ENCODE measurements around the gene PRICKLE2. TPM values are rescaled to one million over a fixed set of nuclear protein-coding genes. Genes with fewer than 3 reads are reported as not detected.

PRICKLE2 gene
- total RNA-seq, 1 experiment from 2014 or later, result 0.26 TPM

DNA sequence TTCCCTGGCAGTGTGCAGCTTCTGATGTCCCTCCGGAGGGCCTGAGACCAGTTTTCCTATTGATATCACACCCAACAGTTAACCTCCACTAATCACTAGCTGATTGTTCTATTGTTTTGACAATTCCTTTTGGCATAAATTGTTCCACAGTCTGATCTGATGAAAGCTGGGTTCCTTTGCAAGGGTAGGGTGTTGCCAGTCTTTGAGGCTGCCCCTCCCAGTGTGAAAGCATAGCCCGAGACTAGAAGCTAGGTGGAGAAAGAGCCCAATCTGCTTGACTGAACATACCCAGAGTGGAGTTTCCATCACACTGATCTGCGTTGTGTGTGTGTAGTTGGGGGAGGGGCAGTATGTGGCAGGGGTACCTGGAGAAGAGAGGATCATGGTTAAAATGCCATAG lies 10.3 kb upstream of the PRICKLE2 start:
- Histone ChIP-seq H3K4me1 (ENCODE audit: control insufficient read depth, insufficient read depth, low read length) (no peaks in the 10 kb centered on the region), H3K36me3 (ENCODE audit: control insufficient read depth, insufficient read depth, low read length) (no peaks in the 10 kb centered on the region), H3K27ac (ENCODE audit: low read length) (no peak overlapping the region), H3K4me3 (ENCODE audit: low read depth in 2 of 2, low read length in 2 of 2) (no peak overlapping the region), H3K27me3 (ENCODE audit: control insufficient read depth, insufficient read depth, low read length) (no peaks in the 10 kb centered on the region), H3K9me3 (ENCODE audit: control insufficient read depth, insufficient read depth, low read depth, low read length) (no peaks in the 10 kb centered on the region)
- POLR2A ChIA-PET, result interaction anchor here (0.6 kb wide), 1 partner anchor 79 kb away, joined by 3 read pairs; no protein-coding TSS in a partner anchor
- no peak for DNase-seq (ENCODE audit: low read depth, low spot score)
- no TSS peak for BruUV-seq (replicated peaks)
- in situ Hi-C loops (cut with HindIII; ENCODE audit: low pct_unique_long_range_greater_than_20kb, low sequenced_read_pairs) (no loop called here), intact Hi-C loops (cut with micrococcal nuclease; ENCODE audit: unreplicated experiment) (no loop called here)
- CTCF ChIA-PET, result no interaction called here
- ATAC-seq, result no peak
- TF ChIP-seq TCF7L2 (IDR thresholded peaks at IDR 0.05; ENCODE audit: low read depth, low read length), result no peak
- TF ChIP-seq, protein P1, sequence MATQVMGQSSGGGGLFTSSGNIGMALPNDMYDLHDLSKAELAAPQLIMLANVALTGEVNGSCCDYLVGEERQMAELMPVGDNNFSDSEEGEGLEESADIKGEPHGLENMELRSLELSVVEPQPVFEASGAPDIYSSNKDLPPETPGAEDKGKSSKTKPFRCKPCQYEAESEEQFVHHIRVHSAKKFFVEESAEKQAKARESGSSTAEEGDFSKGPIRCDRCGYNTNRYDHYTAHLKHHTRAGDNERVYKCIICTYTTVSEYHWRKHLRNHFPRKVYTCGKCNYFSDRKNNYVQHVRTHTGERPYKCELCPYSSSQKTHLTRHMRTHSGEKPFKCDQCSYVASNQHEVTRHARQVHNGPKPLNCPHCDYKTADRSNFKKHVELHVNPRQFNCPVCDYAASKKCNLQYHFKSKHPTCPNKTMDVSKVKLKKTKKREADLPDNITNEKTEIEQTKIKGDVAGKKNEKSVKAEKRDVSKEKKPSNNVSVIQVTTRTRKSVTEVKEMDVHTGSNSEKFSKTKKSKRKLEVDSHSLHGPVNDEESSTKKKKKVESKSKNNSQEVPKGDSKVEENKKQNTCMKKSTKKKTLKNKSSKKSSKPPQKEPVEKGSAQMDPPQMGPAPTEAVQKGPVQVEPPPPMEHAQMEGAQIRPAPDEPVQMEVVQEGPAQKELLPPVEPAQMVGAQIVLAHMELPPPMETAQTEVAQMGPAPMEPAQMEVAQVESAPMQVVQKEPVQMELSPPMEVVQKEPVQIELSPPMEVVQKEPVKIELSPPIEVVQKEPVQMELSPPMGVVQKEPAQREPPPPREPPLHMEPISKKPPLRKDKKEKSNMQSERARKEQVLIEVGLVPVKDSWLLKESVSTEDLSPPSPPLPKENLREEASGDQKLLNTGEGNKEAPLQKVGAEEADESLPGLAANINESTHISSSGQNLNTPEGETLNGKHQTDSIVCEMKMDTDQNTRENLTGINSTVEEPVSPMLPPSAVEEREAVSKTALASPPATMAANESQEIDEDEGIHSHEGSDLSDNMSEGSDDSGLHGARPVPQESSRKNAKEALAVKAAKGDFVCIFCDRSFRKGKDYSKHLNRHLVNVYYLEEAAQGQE (IDR thresholded peaks at IDR 0.05; ENCODE audit: insufficient read depth in 1 of 2, low read depth in 2 of 2, low read length in 1 of 2), result no peak
- no peak for TF ChIP-seq SIN3A (IDR thresholded peaks at IDR 0.05; ENCODE audit: borderline replicate concordance, insufficient read depth, low read depth, low read length)

DNA sequence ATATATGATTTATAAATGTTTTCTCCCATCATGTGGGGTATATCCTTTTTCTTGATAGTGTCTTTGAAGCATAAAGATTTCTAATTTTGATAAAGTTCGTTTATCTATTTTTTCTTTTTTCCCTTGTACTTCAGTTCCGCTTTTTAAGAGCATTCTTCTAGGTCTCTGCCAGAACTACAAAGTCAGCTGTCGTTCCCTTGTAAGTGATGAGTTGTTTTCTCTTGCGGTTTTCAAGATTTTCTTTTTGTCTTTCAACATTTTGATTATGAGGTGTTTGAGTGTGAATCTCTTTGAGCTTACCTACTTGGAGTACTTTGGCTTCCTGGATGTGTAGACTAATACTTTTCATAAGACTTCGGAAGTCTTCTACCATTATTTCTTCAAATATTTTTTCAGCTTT lies 9.3 kb upstream of the PRICKLE2 start:
- no TSS peak for BruUV-seq (replicated peaks)
- ATAC-seq (no peak), DNase-seq (ENCODE audit: low read depth, low spot score) (no peak)
- in situ Hi-C loops (cut with HindIII; ENCODE audit: low pct_unique_long_range_greater_than_20kb, low sequenced_read_pairs) (no loop called here), intact Hi-C loops (cut with micrococcal nuclease; ENCODE audit: unreplicated experiment) (no loop called here)
- Histone ChIP-seq H3K4me3 (ENCODE audit: low read depth in 2 of 2, low read length in 2 of 2) (no peak overlapping the region), H3K27me3 (ENCODE audit: control insufficient read depth, insufficient read depth, low read length) (no peaks in the 10 kb centered on the region), H3K9me3 (ENCODE audit: control insufficient read depth, insufficient read depth, low read depth, low read length) (no peaks in the 10 kb centered on the region), H3K4me1 (ENCODE audit: control insufficient read depth, insufficient read depth, low read length) (no peaks in the 10 kb centered on the region), H3K36me3 (ENCODE audit: control insufficient read depth, insufficient read depth, low read length) (no peaks in the 10 kb centered on the region), H3K27ac (ENCODE audit: low read length) (no peak overlapping the region)
- CTCF ChIA-PET, result interaction anchor here (0.6 kb wide), 1 partner anchor 1108 kb away, joined by 5 read pairs; no protein-coding TSS in a partner anchor
- TF ChIP-seq, protein P1 (IDR thresholded peaks at IDR 0.05; ENCODE audit: insufficient read depth in 1 of 2, low read depth in 2 of 2, low read length in 1 of 2), result no peak
- TF ChIP-seq, protein P2, sequence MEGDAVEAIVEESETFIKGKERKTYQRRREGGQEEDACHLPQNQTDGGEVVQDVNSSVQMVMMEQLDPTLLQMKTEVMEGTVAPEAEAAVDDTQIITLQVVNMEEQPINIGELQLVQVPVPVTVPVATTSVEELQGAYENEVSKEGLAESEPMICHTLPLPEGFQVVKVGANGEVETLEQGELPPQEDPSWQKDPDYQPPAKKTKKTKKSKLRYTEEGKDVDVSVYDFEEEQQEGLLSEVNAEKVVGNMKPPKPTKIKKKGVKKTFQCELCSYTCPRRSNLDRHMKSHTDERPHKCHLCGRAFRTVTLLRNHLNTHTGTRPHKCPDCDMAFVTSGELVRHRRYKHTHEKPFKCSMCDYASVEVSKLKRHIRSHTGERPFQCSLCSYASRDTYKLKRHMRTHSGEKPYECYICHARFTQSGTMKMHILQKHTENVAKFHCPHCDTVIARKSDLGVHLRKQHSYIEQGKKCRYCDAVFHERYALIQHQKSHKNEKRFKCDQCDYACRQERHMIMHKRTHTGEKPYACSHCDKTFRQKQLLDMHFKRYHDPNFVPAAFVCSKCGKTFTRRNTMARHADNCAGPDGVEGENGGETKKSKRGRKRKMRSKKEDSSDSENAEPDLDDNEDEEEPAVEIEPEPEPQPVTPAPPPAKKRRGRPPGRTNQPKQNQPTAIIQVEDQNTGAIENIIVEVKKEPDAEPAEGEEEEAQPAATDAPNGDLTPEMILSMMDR (IDR thresholded peaks at IDR 0.05), result no peak
- TF ChIP-seq TCF7L2 (IDR thresholded peaks at IDR 0.05; ENCODE audit: low read depth, low read length) (no peak), SIN3A (IDR thresholded peaks at IDR 0.05; ENCODE audit: borderline replicate concordance, insufficient read depth, low read depth, low read length) (no peak), POLR2AphosphoS5 (IDR thresholded peaks at IDR 0.05; ENCODE audit: low read depth, low read length) (no peak)
- POLR2A ChIA-PET, result no interaction called here
